Amniotic epithelial cell (primary cell): ENCODE measurements around the gene LILRA6.
A peak's percentile ranks its signal among the peaks of the same experiment; 100 is the strongest.

Source experiments
- DNase-seq: peaks from one replicate; pipeline ENCODE4 v3.0.0-alpha.2; 2010; ENCODE audit warnings: low read depth

Gene LILRA6

GRCh38 chr19:54188215-54188871, 54.2 kb downstream of the LILRA6 start:
- peak; percentile 81 for DNase-seq

- peak; percentile 69 for DNase-seq
Observed at GRCh38 chr19:54186934-54187381, 55.6 kb downstream of the LILRA6 start.
